Neural progenitor cell (in vitro differentiated cells): ENCODE data around the gene SOCS4.

Experiments
- EZH2phosphoT487 ChIP-seq: fragments of 200-600 bp; sonication (generic); IDR thresholded peaks from 2 replicates; pipeline ENCODE4 v1.6.1; 2017; ENCODE audit warnings: antibody characterized with exemption
- TF ChIP-seq, protein P1 (sequence below): fragments of 200-600 bp; sonication (generic); IDR thresholded peaks from 2 replicates; pipeline ENCODE4 v1.5.1; 2017; ENCODE audit warnings: antibody characterized with exemption, mild to moderate bottlenecking

DNA sequence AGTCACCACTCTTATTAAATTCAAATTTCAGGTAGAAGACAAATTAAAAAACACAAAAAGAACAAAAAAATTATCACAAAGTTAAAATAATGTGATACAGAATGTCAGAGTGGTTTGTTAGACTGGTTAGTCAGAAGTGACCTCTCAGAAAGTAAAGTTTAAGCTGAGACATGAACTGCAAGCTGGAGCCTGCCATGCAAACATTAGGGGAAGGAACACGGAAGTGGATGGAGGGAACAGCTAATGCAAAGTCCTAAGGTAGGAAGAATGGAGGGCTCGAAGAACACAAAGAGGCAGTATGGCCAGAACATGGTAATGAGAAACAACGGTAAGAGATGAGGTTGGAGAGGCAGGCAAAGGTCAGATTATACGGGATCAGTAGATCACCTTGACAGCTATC, 41.9 kb upstream of the SOCS4 start:
- TF ChIP-seq, protein P1, sequence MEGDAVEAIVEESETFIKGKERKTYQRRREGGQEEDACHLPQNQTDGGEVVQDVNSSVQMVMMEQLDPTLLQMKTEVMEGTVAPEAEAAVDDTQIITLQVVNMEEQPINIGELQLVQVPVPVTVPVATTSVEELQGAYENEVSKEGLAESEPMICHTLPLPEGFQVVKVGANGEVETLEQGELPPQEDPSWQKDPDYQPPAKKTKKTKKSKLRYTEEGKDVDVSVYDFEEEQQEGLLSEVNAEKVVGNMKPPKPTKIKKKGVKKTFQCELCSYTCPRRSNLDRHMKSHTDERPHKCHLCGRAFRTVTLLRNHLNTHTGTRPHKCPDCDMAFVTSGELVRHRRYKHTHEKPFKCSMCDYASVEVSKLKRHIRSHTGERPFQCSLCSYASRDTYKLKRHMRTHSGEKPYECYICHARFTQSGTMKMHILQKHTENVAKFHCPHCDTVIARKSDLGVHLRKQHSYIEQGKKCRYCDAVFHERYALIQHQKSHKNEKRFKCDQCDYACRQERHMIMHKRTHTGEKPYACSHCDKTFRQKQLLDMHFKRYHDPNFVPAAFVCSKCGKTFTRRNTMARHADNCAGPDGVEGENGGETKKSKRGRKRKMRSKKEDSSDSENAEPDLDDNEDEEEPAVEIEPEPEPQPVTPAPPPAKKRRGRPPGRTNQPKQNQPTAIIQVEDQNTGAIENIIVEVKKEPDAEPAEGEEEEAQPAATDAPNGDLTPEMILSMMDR: no peak
- TF ChIP-seq EZH2phosphoT487: no peak
